Activated CD4-positive, CD25-positive, alpha-beta regulatory T cell (primary cell): ENCODE results near the gene GDF11.
A peak's percentile ranks its signal among the peaks of the same experiment; 100 is the strongest.
"Not testable (repeated sequence)": the region's sequence is repeated elsewhere in the genome, so short reads cannot be mapped to it uniquely, and the experiment has no call there.

Experiments used
- DNase-seq, 4 experiments: peaks; one replicate each; lab custom pipeline; 2025; lab: John Stamatoyannopoulos, UW

The GDF11 gene

DNA sequence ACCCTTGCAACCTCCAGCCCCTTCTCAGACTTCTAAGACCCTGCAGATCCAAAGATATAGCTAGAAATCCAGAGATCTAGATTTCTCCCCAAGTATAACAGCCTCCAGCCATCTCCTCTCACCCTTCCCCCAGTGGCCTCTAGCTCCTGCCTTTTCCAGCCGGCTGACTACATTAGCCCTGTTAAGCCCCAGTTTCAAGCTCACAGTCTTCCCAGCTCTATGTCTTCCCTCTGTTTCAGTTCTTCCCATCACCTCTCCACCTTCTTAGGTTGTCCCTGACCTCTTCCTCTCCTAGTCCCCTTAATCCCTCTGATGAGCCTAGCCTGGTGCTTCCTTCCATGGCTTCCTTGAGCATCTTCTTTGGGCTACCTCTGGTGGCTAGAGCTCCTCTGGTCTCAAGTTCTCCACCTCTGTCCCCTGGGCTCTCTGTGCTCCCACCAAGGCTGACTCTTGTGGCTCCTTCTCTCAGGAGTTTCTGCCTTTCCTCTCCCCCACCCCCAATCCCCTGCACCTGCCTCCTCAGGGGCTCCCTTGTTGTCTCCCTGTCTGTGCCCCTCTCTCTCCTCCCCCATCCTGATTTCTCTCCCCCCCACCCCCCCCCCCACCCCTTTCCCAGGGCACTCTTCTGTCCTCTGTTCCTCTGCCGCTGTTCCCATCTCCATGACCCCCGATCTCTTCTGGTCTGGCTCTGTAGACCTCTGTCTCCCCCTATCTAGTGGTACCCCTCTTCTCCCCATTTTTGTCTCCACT is 816 bp upstream of the GDF11 start:
- no peak for DNase-seq

DNA sequence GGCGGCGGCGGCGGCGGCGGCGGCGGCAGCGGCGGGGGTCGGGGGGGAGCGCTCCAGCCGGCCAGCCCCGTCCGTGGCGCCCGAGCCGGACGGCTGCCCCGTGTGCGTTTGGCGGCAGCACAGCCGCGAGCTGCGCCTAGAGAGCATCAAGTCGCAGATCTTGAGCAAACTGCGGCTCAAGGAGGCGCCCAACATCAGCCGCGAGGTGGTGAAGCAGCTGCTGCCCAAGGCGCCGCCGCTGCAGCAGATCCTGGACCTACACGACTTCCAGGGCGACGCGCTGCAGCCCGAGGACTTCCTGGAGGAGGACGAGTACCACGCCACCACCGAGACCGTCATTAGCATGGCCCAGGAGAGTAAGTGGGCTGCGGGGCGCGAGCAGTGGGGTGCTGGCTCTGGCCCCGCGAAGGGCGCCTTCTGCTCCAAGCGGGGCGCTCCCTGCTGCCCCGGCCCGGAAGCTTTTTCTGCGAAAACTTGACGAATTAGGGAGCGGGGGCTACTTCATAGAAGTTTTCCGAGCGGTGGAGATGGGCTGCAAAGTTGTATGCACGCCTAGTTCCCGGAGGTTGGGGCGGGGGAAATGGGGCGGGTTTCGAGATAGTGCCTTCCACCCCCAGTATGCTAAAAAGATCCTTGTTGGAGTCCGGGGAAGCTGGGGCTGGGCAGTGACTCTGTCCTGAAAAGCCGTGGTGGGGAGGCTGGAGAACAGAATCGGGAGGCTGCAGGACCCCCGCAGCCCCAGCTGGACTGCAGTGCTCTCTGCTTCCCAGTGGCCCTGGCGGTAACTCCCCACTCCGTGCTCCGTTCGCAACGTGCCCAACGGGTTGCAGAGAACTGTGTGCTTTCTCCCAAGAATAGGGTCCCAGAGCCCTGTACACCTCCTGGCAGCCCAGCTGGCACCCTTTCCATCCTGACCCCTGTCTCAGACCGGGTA is 751 bp downstream of the GDF11 start:
- peak in 2 of 4 experiments; percentile 37 to 42 for DNase-seq

- no peak for DNase-seq
Observed at GRCh38 chr12:55744340-55745030, 1.6 kb downstream of the GDF11 start.

GRCh38 chr12:55745361-55746173 is 2.6 kb downstream of the GDF11 start:
- no peak for DNase-seq

GRCh38 chr12:55746174-55746912 is 3.4 kb downstream of the GDF11 start:
- no peak for DNase-seq

DNA sequence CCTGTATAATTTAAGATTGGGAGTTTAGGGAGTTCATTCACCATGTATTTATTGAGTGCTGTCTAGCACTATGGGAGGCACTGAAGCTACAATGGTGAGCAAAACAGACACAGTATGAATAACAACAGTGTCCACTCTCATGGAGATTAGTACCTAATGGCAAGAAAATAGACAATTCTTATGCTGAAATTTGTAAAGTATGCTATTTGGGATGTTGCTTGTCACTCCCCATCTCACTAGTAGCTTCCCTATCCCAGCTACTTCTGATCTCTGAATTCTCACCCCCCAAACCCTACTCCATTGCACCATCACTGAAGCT is 4.0 kb downstream of the GDF11 start:
- no peak for DNase-seq

DNA sequence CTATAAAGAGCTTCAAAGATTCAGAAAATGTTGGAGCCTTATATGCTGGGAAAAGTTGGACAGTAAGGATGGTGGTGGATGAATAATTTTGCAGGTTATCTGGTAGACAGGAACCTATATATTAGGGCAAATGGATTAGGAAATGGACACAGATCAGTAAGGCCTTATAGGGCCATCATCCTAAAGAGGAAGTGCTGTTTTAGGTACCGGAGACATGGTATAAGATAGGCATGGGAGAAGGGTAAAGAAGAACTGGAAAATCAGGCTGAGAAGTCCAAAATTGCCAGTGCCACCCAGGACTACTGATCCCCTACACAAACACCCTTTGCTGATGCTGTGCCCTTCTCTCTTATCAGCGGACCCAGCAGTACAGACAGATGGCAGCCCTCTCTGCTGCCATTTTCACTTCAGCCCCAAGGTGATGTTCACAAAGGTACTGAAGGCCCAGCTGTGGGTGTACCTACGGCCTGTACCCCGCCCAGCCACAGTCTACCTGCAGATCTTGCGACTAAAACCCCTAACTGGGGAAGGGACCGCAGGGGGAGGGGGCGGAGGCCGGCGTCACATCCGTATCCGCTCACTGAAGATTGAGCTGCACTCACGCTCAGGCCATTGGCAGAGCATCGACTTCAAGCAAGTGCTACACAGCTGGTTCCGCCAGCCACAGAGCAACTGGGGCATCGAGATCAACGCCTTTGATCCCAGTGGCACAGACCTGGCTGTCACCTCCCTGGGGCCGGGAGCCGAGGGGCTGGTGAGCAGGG is 5.5 kb downstream of the GDF11 start:
- no peak for DNase-seq

DNA sequence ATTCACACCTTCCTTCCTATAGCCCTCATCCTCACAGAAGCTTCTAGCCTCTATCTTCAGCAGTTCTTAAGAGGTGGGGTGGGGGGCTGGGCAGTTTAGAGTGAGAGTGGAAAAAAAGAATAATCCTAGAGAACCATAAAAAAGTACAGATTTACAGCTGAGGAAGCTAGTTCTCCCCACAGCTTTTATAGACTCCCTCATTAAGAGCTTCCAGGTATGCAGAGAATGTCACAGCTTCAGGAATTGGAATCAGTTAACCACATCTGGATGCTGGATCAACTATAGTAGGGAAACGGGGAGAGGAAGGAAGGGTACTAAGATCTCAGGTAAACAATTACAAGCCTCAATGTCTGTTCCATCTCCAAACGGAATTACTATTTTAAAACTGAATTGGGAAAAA is 12.3 kb downstream of the GDF11 start:
- DNase-seq: no peak

GRCh38 chr12:55757701-55758100 is 14.8 kb downstream of the GDF11 start:
- DNase-seq: no peak

DNA sequence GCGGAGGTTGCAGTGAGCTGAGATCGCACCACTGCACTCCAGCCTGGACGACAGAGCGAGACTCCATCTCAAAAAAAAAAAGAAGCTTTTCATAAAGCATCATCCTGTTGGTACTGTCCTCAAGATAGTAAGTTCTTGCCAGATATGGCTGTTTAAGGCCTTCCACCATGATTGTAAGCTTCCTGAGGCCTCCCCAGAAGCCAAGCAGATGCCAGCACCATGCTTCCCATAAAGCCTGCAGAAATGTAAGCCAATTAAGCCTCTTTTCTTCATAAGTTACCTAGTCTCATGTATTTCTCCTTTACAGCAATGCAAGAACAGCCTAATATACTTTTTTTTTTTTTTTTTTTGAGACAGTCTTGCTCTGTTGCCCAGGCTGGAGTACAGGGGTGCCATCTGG is 15.7 kb downstream of the GDF11 start:
- DNase-seq: not testable (repeated sequence)

- no peak for DNase-seq
Observed at GRCh38 chr12:55760663-55761062, 17.7 kb downstream of the GDF11 start.

DNA sequence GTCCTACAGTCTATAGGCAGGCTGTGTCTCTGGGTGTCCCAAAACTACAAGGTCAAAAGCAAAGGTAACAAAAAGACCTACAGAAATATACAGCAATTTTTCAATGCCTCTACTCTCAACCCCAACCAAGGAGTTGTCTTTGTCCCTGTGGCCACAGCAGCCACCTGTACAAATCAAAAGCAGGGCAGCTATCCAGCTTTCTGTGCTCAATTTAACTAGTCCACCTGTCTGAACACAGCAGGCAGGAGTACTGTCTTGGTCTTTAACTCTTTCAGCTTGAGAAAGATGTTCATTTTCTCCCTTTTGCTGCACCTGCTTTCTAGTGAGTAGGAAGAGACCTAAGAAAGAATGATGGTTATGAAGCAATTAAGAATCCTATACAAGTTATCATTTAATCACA is 19.7 kb downstream of the GDF11 start:
- DNase-seq: no peak

DNA sequence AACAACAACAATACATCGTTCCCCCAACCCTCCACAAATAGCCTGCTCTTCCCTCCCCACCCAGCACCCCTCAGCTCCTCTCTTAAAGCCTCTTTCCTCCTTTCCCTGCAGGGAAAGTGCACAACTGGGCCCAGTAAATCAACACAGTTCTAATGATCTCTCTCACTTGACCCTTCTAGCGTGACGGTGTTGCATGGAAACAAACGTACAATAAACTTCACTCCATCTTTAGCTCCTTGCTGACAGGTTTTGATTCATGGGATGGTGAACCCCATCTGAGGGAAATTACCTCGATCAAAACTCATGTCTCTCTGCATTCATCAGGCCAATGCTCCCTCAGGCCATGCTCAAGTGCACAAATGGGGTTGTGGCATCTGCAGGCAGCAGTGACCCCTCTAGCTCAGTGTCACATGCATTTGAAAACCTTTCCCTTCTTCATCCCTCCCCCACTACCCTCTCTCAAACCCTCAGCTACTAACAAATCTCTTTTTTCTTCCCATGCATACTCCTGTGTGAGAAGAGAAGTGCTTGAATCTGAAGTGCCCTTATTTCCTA is 22.9 kb downstream of the GDF11 start:
- no peak for DNase-seq

GRCh38 chr12:55767156-55767555 is 24.2 kb downstream of the GDF11 start:
- no peak for DNase-seq

GRCh38 chr12:55771736-55772135 is 28.8 kb downstream of the GDF11 start:
- DNase-seq: no peak

GRCh38 chr12:55777856-55778255 is 34.9 kb downstream of the GDF11 start:
- DNase-seq: no peak

DNA sequence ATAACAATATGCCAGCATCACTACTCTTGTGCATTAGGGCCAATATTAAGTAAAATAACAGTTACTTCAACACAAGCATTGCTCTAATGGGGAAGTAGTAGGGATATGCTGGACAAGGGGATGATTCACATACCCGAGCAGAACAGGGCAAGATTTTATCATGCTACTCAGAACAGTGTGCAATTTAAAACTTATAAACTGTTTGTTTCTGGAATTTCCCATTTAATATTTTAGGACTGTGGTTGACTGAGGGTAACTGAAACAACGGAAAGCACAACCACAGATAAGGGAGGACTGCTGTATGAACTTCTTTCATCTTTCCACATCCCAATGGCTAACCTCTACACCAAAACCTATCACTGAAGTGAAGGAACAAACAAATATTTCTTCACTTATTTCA is 37.8 kb downstream of the GDF11 start:
- no peak for DNase-seq

DNA sequence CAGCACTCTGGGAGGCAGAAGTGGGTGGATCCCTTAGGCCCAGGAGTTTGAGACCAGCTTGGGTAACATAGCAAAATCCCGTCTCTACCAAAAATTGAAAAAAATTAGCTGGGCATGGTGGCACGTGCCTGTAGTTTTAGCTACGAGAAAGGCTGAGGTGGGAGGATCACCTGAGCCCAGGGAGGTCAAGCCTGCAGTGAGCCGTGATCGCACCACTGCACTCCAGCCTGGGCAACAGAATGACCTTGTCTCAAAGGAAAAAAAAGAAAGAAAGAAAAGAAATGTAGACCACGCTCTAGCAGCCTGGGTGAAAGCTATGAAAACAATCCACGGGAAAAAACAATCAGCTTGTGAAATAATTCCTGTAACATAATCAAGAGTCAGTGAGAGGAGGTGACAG is 45.6 kb downstream of the GDF11 start:
- DNase-seq: no peak

DNA sequence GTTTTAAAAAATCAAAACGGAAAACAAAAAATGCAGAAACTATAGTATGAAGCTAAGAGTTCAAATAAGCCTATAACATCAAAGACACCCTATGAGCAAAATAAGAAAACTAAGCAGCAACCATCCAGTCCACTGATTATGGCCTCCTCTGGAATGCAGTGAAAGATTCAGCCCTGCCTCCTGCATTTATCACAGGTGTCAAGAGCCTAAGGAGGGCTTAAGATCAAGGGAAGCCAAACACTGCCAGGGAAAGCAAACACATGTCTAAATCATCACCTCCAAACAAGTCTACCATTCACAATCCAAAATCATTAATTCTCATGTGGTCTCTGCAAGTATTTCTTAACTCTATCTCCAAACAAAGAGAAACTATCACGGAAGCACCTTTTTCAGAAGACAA is 46.2 kb downstream of the GDF11 start:
- no peak for DNase-seq

DNA sequence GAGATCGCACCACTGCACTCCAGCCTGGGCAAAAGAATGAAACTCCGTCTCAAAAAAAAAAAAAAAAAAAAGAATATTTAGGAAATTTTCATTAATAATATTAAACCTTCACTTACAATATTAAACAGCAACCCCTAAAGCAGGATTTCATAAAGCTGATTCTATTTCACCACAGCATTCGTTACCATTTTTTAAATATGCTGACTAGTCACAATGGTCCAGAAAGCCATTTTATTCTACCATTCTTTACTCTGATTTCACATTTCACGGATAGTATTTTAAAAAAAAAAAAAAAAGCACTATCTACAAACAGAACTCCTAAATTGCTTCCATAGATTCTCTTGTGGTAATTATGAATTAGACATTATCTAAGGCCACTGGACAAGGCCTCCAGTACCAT is 47.0 kb downstream of the GDF11 start:
- no peak for DNase-seq
